HEK293 (cell line): Measurements from ENCODE around the gene TLE4.

Experiments used
- CTCF ChIP-seq: fragments of 450-650 bp; formaldehyde crosslinking; IDR thresholded peaks from 2 replicates; pipeline ENCODE4 v1.5.1; 2016; ENCODE audit warnings: missing biosample characterization, missing genetic modification characterization
- GLI2 ChIP-seq: fragments of 450-650 bp; formaldehyde crosslinking; IDR thresholded peaks from 2 replicates; pipeline ENCODE4; 2017; ENCODE audit warnings: missing biosample characterization, missing genetic modification characterization, low read depth, borderline replicate concordance
- KLF1 ChIP-seq: fragments of 450-650 bp; formaldehyde crosslinking; IDR thresholded peaks from 2 replicates; pipeline ENCODE4 v1.5.1; 2016; ENCODE audit warnings: missing biosample characterization, missing genetic modification characterization
- PATZ1 ChIP-seq: fragments of 450-650 bp; formaldehyde crosslinking; IDR thresholded peaks from 2 replicates; pipeline ENCODE4 v1.5.1; 2016; ENCODE audit warnings: missing biosample characterization, missing genetic modification characterization
- RBAK ChIP-seq: fragments of 450-650 bp; formaldehyde crosslinking; IDR thresholded peaks from 2 replicates; pipeline ENCODE4 v1.5.1; 2016; ENCODE audit warnings: missing biosample characterization, missing genetic modification characterization
- YY1 ChIP-seq: fragments of 450-650 bp; formaldehyde crosslinking; IDR thresholded peaks from 2 replicates; pipeline ENCODE4 v1.5.1; 2018; ENCODE audit warnings: missing biosample characterization, missing genetic modification characterization
- ZFP69B ChIP-seq: fragments of 450-650 bp; formaldehyde crosslinking; IDR thresholded peaks from 2 replicates; pipeline ENCODE4 v1.5.1; 2016; ENCODE audit warnings: missing biosample characterization, missing genetic modification characterization
- ZNF157 ChIP-seq: fragments of 450-650 bp; formaldehyde crosslinking; IDR thresholded peaks from 2 replicates; pipeline ENCODE4 v1.5.1; 2016; ENCODE audit warnings: missing biosample characterization, missing genetic modification characterization
- ZNF626 ChIP-seq: fragments of 450-650 bp; sonication (Bioruptor Pico); formaldehyde crosslinking; IDR thresholded peaks from 2 replicates; pipeline ENCODE4 v1.5.1; 2018; ENCODE audit warnings: missing biosample characterization, missing genetic modification characterization, inconsistent platforms
- ZNF645 ChIP-seq: fragments of 450-650 bp; formaldehyde crosslinking; IDR thresholded peaks from 2 replicates; pipeline ENCODE4; 2016; ENCODE audit warnings: missing biosample characterization, missing genetic modification characterization
- TF ChIP-seq, protein P1 (sequence below): fragments of 450-650 bp; formaldehyde crosslinking; IDR thresholded peaks from 2 replicates; pipeline ENCODE4 v1.5.1; 2016; ENCODE audit warnings: missing biosample characterization, missing genetic modification characterization
- TF ChIP-seq, protein P2 (sequence below): IDR thresholded peaks from 2 replicates; pipeline ENCODE4 v1.6.1; 2011; ENCODE audit warnings: mild to moderate bottlenecking, low read depth, low read length, borderline replicate concordance
- TF ChIP-seq, protein P3 (sequence below): fragments of 450-650 bp; formaldehyde crosslinking; IDR thresholded peaks from 2 replicates; pipeline ENCODE4 v1.5.1; 2016; ENCODE audit warnings: missing biosample characterization, missing genetic modification characterization

GRCh38 chr9:79656169-79656568 is 84.4 kb downstream of the TLE4 start:
- TF ChIP-seq ZNF157 (no peak), KLF1 (tag by site-specific recombination) (no peak), CTCF (tag by site-specific recombination) (no peak), PATZ1 (tag by site-specific recombination) (no peak), GLI2 (tag by site-specific recombination) (no peak), RBAK (no peak), YY1 (no peak), ZFP69B (no peak), ZNF626 (tag by site-specific recombination) (no peak), ZNF645 (no peak)
- TF ChIP-seq, protein P1, sequence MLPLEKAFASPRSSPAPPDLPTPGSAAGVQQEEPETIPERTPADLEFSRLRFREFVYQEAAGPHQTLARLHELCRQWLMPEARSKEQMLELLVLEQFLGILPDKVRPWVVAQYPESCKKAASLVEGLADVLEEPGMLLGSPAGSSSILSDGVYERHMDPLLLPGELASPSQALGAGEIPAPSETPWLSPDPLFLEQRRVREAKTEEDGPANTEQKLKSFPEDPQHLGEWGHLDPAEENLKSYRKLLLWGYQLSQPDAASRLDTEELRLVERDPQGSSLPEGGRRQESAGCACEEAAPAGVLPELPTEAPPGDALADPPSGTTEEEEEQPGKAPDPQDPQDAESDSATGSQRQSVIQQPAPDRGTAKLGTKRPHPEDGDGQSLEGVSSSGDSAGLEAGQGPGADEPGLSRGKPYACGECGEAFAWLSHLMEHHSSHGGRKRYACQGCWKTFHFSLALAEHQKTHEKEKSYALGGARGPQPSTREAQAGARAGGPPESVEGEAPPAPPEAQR (tag by site-specific recombination): no peak
- TF ChIP-seq, protein P2, sequence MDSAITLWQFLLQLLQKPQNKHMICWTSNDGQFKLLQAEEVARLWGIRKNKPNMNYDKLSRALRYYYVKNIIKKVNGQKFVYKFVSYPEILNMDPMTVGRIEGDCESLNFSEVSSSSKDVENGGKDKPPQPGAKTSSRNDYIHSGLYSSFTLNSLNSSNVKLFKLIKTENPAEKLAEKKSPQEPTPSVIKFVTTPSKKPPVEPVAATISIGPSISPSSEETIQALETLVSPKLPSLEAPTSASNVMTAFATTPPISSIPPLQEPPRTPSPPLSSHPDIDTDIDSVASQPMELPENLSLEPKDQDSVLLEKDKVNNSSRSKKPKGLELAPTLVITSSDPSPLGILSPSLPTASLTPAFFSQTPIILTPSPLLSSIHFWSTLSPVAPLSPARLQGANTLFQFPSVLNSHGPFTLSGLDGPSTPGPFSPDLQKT: no peak
- TF ChIP-seq, protein P3, sequence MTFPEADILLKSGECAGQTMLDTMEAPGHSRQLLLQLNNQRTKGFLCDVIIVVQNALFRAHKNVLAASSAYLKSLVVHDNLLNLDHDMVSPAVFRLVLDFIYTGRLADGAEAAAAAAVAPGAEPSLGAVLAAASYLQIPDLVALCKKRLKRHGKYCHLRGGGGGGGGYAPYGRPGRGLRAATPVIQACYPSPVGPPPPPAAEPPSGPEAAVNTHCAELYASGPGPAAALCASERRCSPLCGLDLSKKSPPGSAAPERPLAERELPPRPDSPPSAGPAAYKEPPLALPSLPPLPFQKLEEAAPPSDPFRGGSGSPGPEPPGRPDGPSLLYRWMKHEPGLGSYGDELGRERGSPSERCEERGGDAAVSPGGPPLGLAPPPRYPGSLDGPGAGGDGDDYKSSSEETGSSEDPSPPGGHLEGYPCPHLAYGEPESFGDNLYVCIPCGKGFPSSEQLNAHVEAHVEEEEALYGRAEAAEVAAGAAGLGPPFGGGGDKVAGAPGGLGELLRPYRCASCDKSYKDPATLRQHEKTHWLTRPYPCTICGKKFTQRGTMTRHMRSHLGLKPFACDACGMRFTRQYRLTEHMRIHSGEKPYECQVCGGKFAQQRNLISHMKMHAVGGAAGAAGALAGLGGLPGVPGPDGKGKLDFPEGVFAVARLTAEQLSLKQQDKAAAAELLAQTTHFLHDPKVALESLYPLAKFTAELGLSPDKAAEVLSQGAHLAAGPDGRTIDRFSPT: no peak
